H9 (cell line): ENCODE results near the gene IGLL5. TPM values are rescaled to one million over a fixed set of nuclear protein-coding genes. Genes with fewer than 3 reads are reported as not detected.

Experiments
- DNase-seq: peaks from one replicate; pipeline ENCODE4 v3.0.0-alpha.2; 2017
- H2AFZ ChIP-seq: one replicate; pipeline ENCODE4 v1.6.1; 2013; ENCODE audit warnings: mild to moderate bottlenecking, low read length, control low read depth, moderate library complexity
- H2AK5ac ChIP-seq: 2 replicates; pipeline ENCODE4 v1.6.1; 2013; ENCODE audit warnings: low read length, control low read depth, mixed read lengths; ENCODE audit not compliant: insufficient read length
- H2BK120ac ChIP-seq: one replicate; pipeline ENCODE4 v1.6.1; 2013; ENCODE audit warnings: low read depth, mild to moderate bottlenecking, low read length, control low read depth, inconsistent platforms; ENCODE audit not compliant: poor library complexity, severe bottlenecking
- H2BK12ac ChIP-seq: 2 replicates; pipeline ENCODE4 v1.6.1; 2013; ENCODE audit warnings: low read length, control low read depth, mixed read lengths, low read depth; ENCODE audit not compliant: insufficient read length
- H2BK15ac ChIP-seq: 2 replicates; pipeline ENCODE4 v1.6.1; 2013; ENCODE audit warnings: low read depth, low read length, control low read depth
- H2BK20ac ChIP-seq: one replicate; pipeline ENCODE4 v1.6.1; 2013; ENCODE audit warnings: low read depth, mild to moderate bottlenecking, low read length, control low read depth, inconsistent platforms; ENCODE audit not compliant: poor library complexity, severe bottlenecking
- H2BK5ac ChIP-seq: 2 replicates; pipeline ENCODE4 v1.6.1; 2013; ENCODE audit warnings: low read length, control low read depth, mixed read lengths; ENCODE audit not compliant: insufficient read length
- H3K14ac ChIP-seq: 2 replicates; pipeline ENCODE4 v1.6.1; 2013; ENCODE audit warnings: low read length, control low read depth; ENCODE audit not compliant: insufficient read depth
- H3K18ac ChIP-seq: 2 replicates; pipeline ENCODE4 v1.6.1; 2013; ENCODE audit warnings: low read depth, mild to moderate bottlenecking, mixed read lengths, low read length, control low read depth; ENCODE audit not compliant: insufficient read length
- H3K23ac ChIP-seq: 2 replicates; pipeline ENCODE4 v1.6.1; 2013; ENCODE audit warnings: low read length, control low read depth, mixed read lengths, low read depth; ENCODE audit not compliant: insufficient read length
- H3K23me2 ChIP-seq: 2 replicates; pipeline ENCODE4 v1.6.1; 2013; ENCODE audit warnings: low read depth, mild to moderate bottlenecking, mixed read lengths, low read length, control low read depth; ENCODE audit not compliant: insufficient read length, poor library complexity, severe bottlenecking
- H3K27ac ChIP-seq: 2 replicates; pipeline ENCODE4 v1.5.1; 2013; ENCODE audit warnings: low read length, control low read depth, mixed read lengths, low read depth; ENCODE audit not compliant: insufficient read length
- H3K27me3 ChIP-seq: 2 replicates; pipeline ENCODE4 v1.6.1; 2013; ENCODE audit warnings: low read length, control low read depth, inconsistent platforms; ENCODE audit not compliant: insufficient read depth
- H3K4ac ChIP-seq: 2 replicates; pipeline ENCODE4 v1.6.1; 2013; ENCODE audit warnings: low read depth, mild to moderate bottlenecking, control low read depth, inconsistent platforms, low read length, moderate library complexity
- H3K4me1 ChIP-seq: 2 replicates; pipeline ENCODE4 v1.6.1; 2013; ENCODE audit warnings: low read length, control low read depth, inconsistent platforms; ENCODE audit not compliant: insufficient read depth
- H3K4me2 ChIP-seq: 2 replicates; pipeline ENCODE4 v1.6.1; 2013; ENCODE audit warnings: low read length, control low read depth, mixed read lengths; ENCODE audit not compliant: insufficient read length, insufficient read depth
- H3K56ac ChIP-seq: 2 replicates; pipeline ENCODE4 v1.6.1; 2013; ENCODE audit warnings: low read depth, mild to moderate bottlenecking, mixed read lengths, low read length, control low read depth; ENCODE audit not compliant: insufficient read length
- H3K79me1 ChIP-seq: 2 replicates; pipeline ENCODE4 v1.6.1; 2013; ENCODE audit warnings: low read depth, mild to moderate bottlenecking, moderate library complexity, low read length, control low read depth, inconsistent platforms; ENCODE audit not compliant: insufficient read depth, poor library complexity, severe bottlenecking
- H3K79me2 ChIP-seq: 2 replicates; pipeline ENCODE4 v1.6.1; 2013; ENCODE audit warnings: low read length, control low read depth, inconsistent platforms; ENCODE audit not compliant: insufficient read depth
- H3K9ac ChIP-seq: 2 replicates; pipeline ENCODE4 v1.6.1; 2013; ENCODE audit warnings: low read length, control low read depth, mixed read lengths; ENCODE audit not compliant: insufficient read length; ENCODE audit errors: extremely low read depth
- H3K9me3 ChIP-seq: one replicate; pipeline ENCODE4 v1.6.1; 2013; ENCODE audit warnings: low read depth, low read length, inconsistent platforms; ENCODE audit not compliant: control insufficient read depth
- H3T11ph ChIP-seq: one replicate; pipeline ENCODE4 v1.6.1; 2013; ENCODE audit warnings: mild to moderate bottlenecking, low read length, control low read depth, inconsistent platforms
- H4K20me1 ChIP-seq: one replicate; pipeline ENCODE4 v1.6.1; 2013; ENCODE audit not compliant: control insufficient read depth, insufficient read length, insufficient read depth
- H4K5ac ChIP-seq: 2 replicates; pipeline ENCODE4 v1.6.1; 2013; ENCODE audit warnings: low read depth, mild to moderate bottlenecking, mixed read lengths, low read length, control low read depth; ENCODE audit not compliant: insufficient read length
- H4K8ac ChIP-seq: replicated peaks from 2 replicates; pipeline ENCODE4 v1.6.1; 2013; ENCODE audit warnings: low read length, control low read depth, mixed read lengths, low read depth; ENCODE audit not compliant: insufficient read length
- H4K91ac ChIP-seq: 2 replicates; pipeline ENCODE4 v1.6.1; 2013; ENCODE audit warnings: low read depth, mild to moderate bottlenecking, moderate library complexity, mixed read lengths, low read length, control low read depth; ENCODE audit not compliant: insufficient read length
- H3K27ac Mint-ChIP-seq, 3 experiments: 2 replicates in 2 of 3; 3 replicates in 1 of 3; pipeline ENCODE4 v1.8.0; 2020 to 2021; ENCODE audit warnings: mixed read lengths in 3 of 3, mild to moderate bottlenecking in 1 of 3, moderate library complexity in 1 of 3
- H3K27me3 Mint-ChIP-seq: 2 replicates; pipeline ENCODE4 v1.8.0; 2021; ENCODE audit warnings: low read depth, mild to moderate bottlenecking, moderate library complexity, mixed read lengths
- H3K36me3 Mint-ChIP-seq, 3 experiments: 2 replicates in 2 of 3; 3 replicates in 1 of 3; pipeline ENCODE4 v1.8.0; 2020 to 2021; ENCODE audit warnings: low read depth in 3 of 3, mixed read lengths in 3 of 3; ENCODE audit not compliant: insufficient read depth in 1 of 3
- H3K4me1 Mint-ChIP-seq, 2 experiments: 2 replicates each; pipeline ENCODE4 v1.8.0; 2020; ENCODE audit warnings: mixed read lengths in 2 of 2
- H3K4me3 Mint-ChIP-seq, 2 experiments: 2 replicates in 1 of 2; 3 replicates in 1 of 2; pipeline ENCODE4 v1.8.0; 2020 to 2021; ENCODE audit warnings: mild to moderate bottlenecking in 2 of 2, mixed read lengths in 2 of 2, moderate library complexity in 1 of 2
- H3K9me3 Mint-ChIP-seq, 2 experiments: 2 replicates in 1 of 2; 3 replicates in 1 of 2; pipeline ENCODE4 v1.8.0; 2020; ENCODE audit warnings: mild to moderate bottlenecking in 2 of 2, mixed read lengths in 2 of 2, moderate library complexity in 1 of 2
- CTCF ChIP-seq: fragments of 200-600 bp; sonication (generic); conservative IDR thresholded peaks from 3 replicates; pipeline ENCODE4 v1.8.0; 2021; ENCODE audit warnings: antibody characterized with exemption, mild to moderate bottlenecking
- WGBS: extraction: QIAGEN DNeasy Blood & Tissue Kit; methylation state at CpG from one replicate; pipeline ENCODE4 v1.1.7; 2013; ENCODE audit warnings: missing lambda C conversion rate, low lambda C conversion rate, mixed read lengths; ENCODE audit not compliant: insufficient read length; ENCODE audit errors: extremely low coverage; 5-methylcytosine and 5-hydroxymethylcytosine counted together
- total RNA-seq: library from RNA; stranded (reverse); gene quantifications from 2 replicates; pipeline ENCODE4 v1.2.1, GENCODE V29; 2021

Gene IGLL5
- total RNA-seq, 1 experiment from 2014 or later, result not detected

DNA sequence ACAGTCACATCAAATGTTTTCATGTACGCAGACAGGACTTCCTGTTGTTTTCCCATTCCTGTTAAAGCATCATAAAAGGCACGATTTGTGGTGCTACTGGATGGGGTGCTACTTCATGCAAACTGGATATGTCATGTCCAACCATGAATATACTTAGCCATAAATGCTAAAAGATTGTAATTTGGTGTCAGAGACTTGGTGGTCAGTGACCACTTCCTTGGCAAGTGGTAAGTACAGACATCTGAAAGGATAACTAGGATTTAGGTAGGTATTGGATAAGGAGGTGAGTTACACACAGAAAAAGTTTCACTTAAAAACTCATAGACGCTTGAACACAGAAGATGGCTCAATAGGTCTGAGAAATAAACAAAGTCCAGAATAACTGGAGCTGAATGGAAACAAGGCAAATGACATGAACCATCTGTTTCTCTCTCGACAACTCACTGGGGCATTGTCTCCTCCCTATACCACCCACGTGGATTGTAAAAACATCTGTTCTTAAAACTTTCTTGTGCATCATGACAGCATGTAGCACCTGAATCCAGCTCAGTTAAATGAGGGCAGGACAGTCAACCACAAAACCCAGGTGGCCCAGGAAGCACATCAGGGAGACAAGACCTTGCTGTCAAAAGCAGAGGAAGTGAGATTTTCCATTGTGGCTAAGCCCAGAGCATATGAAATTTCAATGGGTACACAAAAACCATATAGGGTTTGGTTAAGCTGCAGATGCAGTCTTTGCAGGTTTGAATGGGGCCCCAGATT is 22.1 kb upstream of the IGLL5 start:
- Histone ChIP-seq H3K14ac (no peak overlapping the region), H3K27ac (no peak overlapping the region), H3T11ph (no peak overlapping the region), H3K9me3 (no peaks in the 10 kb centered on the region), H4K5ac (no peak overlapping the region), H3K79me2 (no peaks in the 10 kb centered on the region), H3K4ac (no peak overlapping the region), H3K79me1 (no peaks in the 10 kb centered on the region), H3K4me2 (no peak overlapping the region), H4K8ac (no peak overlapping the region), H4K20me1 (no peaks in the 10 kb centered on the region), H4K91ac (no peak overlapping the region), H2AFZ (no peak overlapping the region), H3K27me3 (peaks cover 5% of the 10 kb centered on the region; the same call in 1 of the 2 replicates), H2BK15ac (no peak overlapping the region), H3K56ac (no peak overlapping the region), H2BK120ac (no peak overlapping the region), H3K18ac (no peak overlapping the region), H3K9ac (no peak overlapping the region), H2BK12ac (no peak overlapping the region), H3K4me1 (no peaks in the 10 kb centered on the region), H3K23me2 (no peaks in the 10 kb centered on the region), H2BK5ac (no peak overlapping the region), H2BK20ac (no peak overlapping the region), H2AK5ac (no peak overlapping the region), H3K23ac (no peak overlapping the region)
- no CpG with 5 or more reads among the region's 5 CpGs for WGBS
- Mint-ChIP-seq H3K27me3 (peaks cover 99% of the 10 kb centered on the region), H3K9me3 (no peaks in the 10 kb centered on the region), H3K4me3 (no peak overlapping the region), H3K27ac (no peak overlapping the region; a peak in 1 of 7 replicates), H3K4me1 (no peaks in the 10 kb centered on the region), H3K36me3 (no peaks in the 10 kb centered on the region)
- no peak for TF ChIP-seq CTCF
- DNase-seq, result no peak
